GM19328 (cell line): ENCODE results near the gene ALOXE3.
"Not testable (repeated sequence)": the region's sequence is repeated elsewhere in the genome, so short reads cannot be mapped to it uniquely, and the experiment has no call there.

ENCODE experiments used
- ATAC-seq: cut with Tn5 transposase; IDR thresholded peaks from one replicate; pipeline ENCODE4 v1.9.1; 2021; ENCODE audit warnings: mild to moderate bottlenecking, moderate library complexity; ENCODE audit not compliant: unreplicated experiment

The ALOXE3 gene

DNA sequence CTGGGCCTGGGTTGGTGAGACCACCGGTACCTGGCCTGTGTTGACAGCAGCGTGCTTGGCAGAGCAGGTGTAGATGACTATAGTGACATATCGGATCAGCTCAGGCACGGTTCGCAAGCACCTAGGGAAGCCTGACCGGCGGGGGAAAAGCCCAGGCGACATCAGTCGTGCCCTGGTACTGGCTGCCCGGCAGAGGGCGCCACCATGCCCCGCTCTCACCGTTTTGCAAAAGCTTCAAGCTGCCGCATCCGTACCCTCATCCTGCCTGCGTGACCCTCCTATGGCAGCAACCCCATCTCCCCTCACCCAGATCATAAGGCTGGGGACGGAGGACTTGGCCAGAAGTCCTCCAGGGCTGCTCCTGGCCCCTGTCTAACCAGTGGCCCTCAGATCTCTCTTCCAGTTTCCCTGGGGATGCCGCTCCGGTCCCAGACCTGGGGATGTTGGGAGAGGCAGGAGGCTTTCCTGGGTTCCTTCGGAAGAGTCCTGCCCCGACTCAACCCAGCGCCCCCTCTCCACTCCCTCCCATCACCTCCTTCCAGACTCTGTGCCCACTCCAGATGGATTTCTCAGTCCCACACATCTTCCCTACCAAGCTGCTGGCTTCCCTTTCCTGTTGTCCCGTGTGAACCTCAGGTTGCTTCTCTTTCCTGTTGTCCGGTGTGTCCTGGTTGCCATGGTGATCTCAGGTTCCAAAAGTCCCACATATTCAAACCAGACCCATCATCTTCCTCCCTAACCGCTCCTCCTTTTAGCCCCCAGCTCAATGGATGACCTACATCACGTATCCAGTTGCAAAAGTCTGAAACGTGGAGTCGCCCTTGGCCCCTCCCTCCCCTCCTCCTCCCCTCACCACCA lies 44.5 kb downstream of the ALOXE3 start:
- no peak for ATAC-seq

GRCh38 chr17:8072729-8073461 lies 45.4 kb downstream of the ALOXE3 start:
- ATAC-seq: no peak

- ATAC-seq: no peak
These were observed 46.0 kb downstream of the ALOXE3 start for GRCh38 chr17:8072341-8072728.

DNA sequence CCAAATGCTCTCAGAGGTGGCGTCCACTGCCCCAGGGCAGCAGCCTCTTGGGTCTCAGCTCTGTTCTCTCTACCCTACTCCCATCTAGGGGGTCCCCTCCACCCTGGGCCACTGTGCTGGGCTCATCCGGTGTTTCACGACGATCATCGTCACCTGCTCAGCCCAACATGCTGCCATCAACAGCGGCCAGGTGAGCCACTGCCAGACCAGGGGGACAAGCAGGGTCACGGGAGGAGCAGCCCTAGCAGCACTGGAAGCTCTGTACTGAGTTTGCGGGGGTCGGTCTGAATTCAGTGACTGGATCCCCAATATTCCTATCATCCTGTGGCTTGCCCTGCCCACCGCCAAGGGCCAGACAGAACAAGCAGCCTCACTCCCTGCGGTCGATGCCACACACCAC lies 46.8 kb downstream of the ALOXE3 start:
- no peak for ATAC-seq

DNA sequence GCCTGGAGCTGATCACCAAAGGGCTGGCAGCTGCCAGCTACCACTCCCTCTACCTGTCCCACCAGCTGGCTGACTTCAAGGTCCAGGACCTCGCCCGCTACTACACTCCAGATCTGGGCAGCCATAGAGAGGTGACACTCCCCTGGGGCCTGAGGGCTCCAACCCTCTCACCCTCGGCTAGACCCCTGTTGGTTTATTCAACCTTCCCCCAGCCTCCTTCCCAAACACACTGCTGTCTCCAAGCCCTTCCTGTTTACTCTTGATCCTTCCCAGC lies 48.8 kb downstream of the ALOXE3 start:
- ATAC-seq: no peak

- ATAC-seq: no peak
These were observed 49.4 kb downstream of the ALOXE3 start for GRCh38 chr17:8068736-8069586.

GRCh38 chr17:8067806-8068205 lies 50.5 kb downstream of the ALOXE3 start:
- no peak for ATAC-seq

DNA sequence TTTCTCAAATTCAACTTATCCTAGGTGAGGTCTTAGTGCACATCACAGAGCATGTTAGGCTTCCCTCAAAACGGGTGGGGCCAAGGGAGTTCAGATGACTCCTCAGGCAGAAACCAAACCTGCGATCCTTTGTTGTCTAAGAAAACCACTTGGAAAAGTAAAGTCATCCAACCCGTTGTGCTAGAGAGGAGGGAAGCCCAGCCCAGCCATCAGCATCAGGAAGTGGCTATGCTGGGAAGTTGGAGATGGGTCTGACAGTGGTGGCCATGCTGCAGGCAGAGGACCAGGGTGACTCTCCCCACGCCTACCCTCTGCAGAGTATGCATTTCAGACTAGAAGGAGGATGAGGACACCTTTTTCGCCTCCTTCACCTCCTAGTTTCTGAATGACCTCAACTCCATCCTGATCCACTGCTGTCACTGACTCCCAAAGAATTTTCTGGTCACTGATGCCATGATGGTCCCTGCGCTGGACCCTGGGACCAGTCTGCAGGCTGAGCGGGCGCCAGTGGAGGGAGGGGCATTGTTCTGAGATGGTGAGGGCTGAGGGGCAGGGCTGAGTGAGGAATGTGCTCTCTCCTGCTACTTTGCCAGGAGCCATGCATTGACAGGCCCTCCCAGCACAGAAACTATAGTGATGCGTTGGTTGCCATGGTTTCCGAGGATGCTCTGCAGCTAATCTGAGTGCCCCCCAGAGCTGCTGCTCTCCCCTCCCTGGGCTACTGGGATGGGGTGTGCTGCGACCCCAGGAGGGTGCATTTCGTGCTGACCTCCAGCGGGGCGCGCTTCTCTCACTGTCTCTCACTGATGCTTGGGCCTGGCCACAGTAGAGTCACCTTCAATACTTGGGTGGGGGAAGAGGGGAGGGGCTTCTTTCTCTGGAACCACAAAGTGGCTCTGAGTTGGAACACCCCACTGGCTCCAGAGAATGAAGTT lies 51.2 kb downstream of the ALOXE3 start:
- ATAC-seq: no peak

- ATAC-seq: no peak
These were observed 53.7 kb downstream of the ALOXE3 start for GRCh38 chr17:8064561-8065019.

DNA sequence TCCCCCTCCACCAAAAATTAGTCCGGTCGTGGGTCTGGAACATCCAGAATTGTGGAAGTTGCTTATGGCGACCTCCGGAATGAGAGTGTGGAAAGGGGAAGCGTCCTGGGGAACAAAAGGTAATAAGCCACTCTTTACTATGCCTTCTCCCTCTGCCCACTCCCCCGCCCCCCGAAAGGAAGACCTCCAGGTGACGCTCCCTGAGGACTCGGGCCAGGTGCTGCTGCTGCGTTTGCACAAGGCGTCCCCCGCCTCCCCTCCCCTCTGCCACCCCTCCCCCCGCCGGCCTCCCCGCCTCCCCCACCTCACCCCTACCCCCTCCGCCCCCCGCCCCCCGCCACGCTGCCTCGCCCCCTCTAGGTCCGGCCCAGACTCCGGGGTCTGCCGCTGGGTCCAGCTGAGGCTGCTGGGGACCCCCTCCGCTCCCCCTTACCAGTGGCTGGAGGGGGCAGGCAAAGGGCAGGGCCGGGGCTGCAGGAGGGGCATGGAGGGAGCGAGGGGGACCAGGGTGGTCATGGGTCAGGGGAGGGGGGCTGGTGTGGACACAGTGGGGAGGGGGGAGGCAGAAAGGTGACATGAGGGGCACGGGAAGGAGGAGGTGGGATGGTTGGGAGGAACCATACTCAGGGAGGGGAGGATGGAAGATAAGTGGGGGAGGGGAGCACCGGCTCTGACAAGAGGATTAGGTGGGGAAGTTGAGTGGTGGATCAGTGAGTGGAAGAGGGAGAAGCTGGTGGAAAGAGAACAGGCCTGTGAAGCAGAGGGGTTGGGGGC lies 54.4 kb downstream of the ALOXE3 start:
- no peak for ATAC-seq

DNA sequence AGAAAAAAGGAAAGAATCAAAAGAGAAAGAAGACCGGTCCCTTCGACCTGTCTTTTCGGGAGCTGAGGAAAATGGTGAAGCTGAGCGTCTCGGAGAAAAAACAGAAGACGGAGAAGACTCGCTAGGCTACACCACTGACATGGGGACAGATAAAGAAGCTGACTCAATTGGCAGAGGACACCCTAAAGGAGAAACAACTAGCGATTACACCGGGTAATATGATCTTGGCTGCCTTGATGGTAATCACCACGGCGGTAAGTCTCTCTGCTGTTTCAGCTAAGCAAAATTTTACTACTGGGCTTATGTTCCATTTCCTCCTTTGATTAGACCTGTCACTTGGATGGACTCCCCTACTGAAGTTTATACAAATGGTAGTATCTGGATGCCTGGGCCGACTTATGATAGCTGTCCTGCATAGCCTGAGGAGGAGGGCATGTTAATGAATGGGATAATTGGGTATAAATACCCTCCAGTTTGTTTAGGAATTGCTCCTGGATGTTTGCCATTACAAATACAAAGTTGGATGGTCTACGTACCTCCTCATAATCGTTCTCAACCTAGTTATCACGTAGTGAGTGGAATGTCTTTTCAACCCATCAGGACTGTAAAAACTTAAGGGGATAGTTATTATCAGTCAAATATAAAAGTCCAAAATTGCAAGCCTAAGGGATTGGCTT lies 55.4 kb downstream of the ALOXE3 start:
- no peak for ATAC-seq

DNA sequence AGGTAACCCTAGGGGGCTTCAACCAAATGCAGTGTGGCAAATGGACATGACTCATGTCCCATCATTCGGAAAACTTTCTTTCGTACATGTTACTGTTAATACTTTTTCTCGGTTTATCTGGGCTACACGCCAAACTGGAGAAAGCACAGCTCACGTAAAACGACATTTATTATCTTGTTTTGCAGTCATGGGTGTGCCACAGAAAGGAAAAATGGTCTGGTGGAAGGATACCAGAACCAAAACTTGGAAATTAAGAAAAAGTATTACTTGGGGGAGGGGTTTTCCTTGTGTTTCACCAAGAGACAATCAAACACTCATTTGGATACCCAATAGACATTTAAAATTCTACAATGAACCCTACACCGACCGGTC lies 55.9 kb downstream of the ALOXE3 start:
- no peak for ATAC-seq

DNA sequence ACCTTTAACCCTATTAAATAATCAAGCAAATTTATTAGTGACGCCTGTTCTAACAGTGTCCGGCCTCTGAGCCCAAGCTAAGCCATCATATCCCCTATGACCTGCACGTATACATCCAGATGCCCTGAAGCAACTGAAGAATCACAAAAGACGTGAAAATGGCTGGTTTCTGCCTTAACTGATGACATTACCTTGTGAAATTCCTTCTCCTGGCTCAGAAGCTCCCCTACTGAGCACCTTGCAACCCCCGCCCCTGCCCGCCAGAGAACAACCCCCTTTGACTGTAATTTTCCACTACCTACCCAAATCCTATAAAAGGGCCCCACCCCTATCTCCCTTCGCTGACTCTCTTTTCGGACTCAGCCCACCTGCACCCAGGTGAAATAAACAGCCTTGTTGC lies 56.5 kb downstream of the ALOXE3 start:
- not testable (repeated sequence) for ATAC-seq

GRCh38 chr17:8060274-8060673 lies 58.0 kb downstream of the ALOXE3 start:
- ATAC-seq: no peak

DNA sequence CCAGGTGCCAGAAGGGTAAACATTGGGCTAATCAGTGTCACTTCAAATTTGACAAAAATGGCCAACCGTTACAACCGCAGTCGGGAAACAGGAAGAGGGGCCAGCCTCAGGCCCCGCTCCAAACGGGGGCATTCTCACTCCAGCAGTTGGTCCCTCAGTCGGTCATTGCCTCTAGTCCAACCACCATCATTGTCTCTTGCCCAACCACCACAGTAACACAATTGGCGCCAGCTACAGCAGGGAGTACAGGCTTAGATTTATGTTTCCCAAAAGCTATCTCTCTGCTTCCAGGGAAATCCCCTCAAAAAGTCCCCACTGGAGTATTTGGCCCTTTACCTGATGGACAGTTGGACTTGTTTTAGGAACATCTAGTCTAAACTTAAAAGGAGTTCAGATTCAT lies 59.2 kb downstream of the ALOXE3 start:
- ATAC-seq: no peak

DNA sequence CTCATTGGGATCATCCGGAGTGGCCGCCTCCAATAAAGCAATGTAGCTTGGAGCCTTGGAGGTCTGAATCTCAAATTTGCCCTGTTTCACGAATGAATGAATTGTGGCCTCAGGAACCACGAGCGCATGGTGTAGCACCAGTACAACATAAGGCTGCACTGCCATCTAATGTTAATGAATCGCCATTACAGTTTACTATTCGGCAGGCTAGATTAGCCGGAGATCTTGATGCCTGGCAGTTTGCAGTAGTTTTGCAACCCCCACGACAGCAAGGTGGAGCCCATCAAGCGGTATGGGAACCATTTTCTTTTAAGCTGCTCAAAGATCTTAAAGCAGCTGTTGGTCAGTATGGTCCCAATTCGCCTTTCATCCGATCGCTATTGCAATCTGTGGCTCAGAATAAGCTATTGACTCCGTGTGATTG lies 60.6 kb downstream of the ALOXE3 start:
- no peak for ATAC-seq

GRCh38 chr17:8056976-8057625 lies 61.2 kb downstream of the ALOXE3 start:
- no peak for ATAC-seq

- ATAC-seq: no peak
These were observed 61.9 kb downstream of the ALOXE3 start for GRCh38 chr17:8056232-8056975.
